Measurements from ENCODE around the gene ACSM4. TPM values are rescaled to one million over a fixed set of nuclear protein-coding genes. Genes with fewer than 3 reads are reported as not detected.
"Not testable (repeated sequence)": the region's sequence is repeated elsewhere in the genome, so short reads cannot be mapped to it uniquely, and the experiment has no call there.

Gene ACSM4
- total RNA-seq, 1 donor from 2014 or later = not detected

- H3K9me3 Mint-ChIP-seq = no peaks in the 10 kb centered on the region
- TF ChIP-seq CTCF (IDR thresholded peaks at IDR 0.05; ENCODE audit: unreplicated experiment) = no peak
- H3K27ac Mint-ChIP-seq = no peak overlapping the region
- H3K4me1 Mint-ChIP-seq = no peaks in the 10 kb centered on the region
- peaks cover 12% of the 10 kb centered on the region for H3K27me3 Mint-ChIP-seq (ENCODE audit: low read depth)
- no peak for DNase-seq (ENCODE audit: low spot score in 2 of 2, unreplicated experiment in 2 of 2)
- no peaks in the 10 kb centered on the region for H3K36me3 Mint-ChIP-seq
- no peak overlapping the region for H3K4me3 Mint-ChIP-seq
Observed at GRCh38 chr12:7319930-7320329, 16.1 kb downstream of the ACSM4 start.

- no peak for DNase-seq (ENCODE audit: low spot score in 2 of 2, unreplicated experiment in 2 of 2)
- Mint-ChIP-seq H3K36me3 (no peaks in the 10 kb centered on the region), H3K4me3 (no peak overlapping the region), H3K4me1 (no peaks in the 10 kb centered on the region), H3K27ac (no peak overlapping the region), H3K27me3 (ENCODE audit: low read depth) (peaks cover 19% of the 10 kb centered on the region), H3K9me3 (no peaks in the 10 kb centered on the region)
- no peak for TF ChIP-seq CTCF (IDR thresholded peaks at IDR 0.05; ENCODE audit: unreplicated experiment)
Observed at GRCh38 chr12:7321624-7322023, 17.8 kb downstream of the ACSM4 start.

GRCh38 chr12:7322599-7322998 lies 18.7 kb downstream of the ACSM4 start:
- Mint-ChIP-seq H3K36me3 (no peaks in the 10 kb centered on the region), H3K27ac (no peak overlapping the region), H3K9me3 (no peaks in the 10 kb centered on the region), H3K4me3 (no peak overlapping the region), H3K27me3 (ENCODE audit: low read depth) (peaks cover 27% of the 10 kb centered on the region), H3K4me1 (no peaks in the 10 kb centered on the region)
- no peak for TF ChIP-seq CTCF (IDR thresholded peaks at IDR 0.05; ENCODE audit: unreplicated experiment)
- DNase-seq (ENCODE audit: low spot score in 2 of 2, unreplicated experiment in 2 of 2) = no peak

GRCh38 chr12:7324176-7324575 lies 20.3 kb downstream of the ACSM4 start:
- no peaks in the 10 kb centered on the region for H3K4me1 Mint-ChIP-seq
- H3K27ac Mint-ChIP-seq = no peak overlapping the region
- no peak for TF ChIP-seq CTCF (IDR thresholded peaks at IDR 0.05; ENCODE audit: unreplicated experiment)
- H3K9me3 Mint-ChIP-seq = no peaks in the 10 kb centered on the region
- H3K4me3 Mint-ChIP-seq = no peak overlapping the region
- H3K36me3 Mint-ChIP-seq = no peaks in the 10 kb centered on the region
- DNase-seq (ENCODE audit: low spot score in 2 of 2, unreplicated experiment in 2 of 2) = no peak
- H3K27me3 Mint-ChIP-seq (ENCODE audit: low read depth) = peaks cover 30% of the 10 kb centered on the region

GRCh38 chr12:7327918-7328317 lies 24.0 kb downstream of the ACSM4 start:
- no peak overlapping the region for H3K4me3 Mint-ChIP-seq
- no peak for TF ChIP-seq CTCF (IDR thresholded peaks at IDR 0.05; ENCODE audit: unreplicated experiment)
- H3K4me1 Mint-ChIP-seq = no peaks in the 10 kb centered on the region
- no peak overlapping the region for H3K27ac Mint-ChIP-seq
- no peaks in the 10 kb centered on the region for H3K36me3 Mint-ChIP-seq
- DNase-seq (ENCODE audit: low spot score in 2 of 2, unreplicated experiment in 2 of 2) = no peak
- H3K27me3 Mint-ChIP-seq (ENCODE audit: low read depth) = peaks cover 27% of the 10 kb centered on the region
- H3K9me3 Mint-ChIP-seq = peaks cover 16% of the 10 kb centered on the region

- DNase-seq (ENCODE audit: low spot score in 2 of 2, unreplicated experiment in 2 of 2); H3K36me3 Mint-ChIP-seq; H3K27me3 Mint-ChIP-seq (ENCODE audit: low read depth); H3K4me1 Mint-ChIP-seq; H3K27ac Mint-ChIP-seq; H3K4me3 Mint-ChIP-seq: not testable (repeated sequence)
- H3K9me3 Mint-ChIP-seq = peaks cover 16% of the 10 kb centered on the region
Observed at GRCh38 chr12:7337790-7338189, 33.9 kb downstream of the ACSM4 start.
